MCF 10A (cell line): ENCODE data around the gene MRPL4. TPM values are rescaled to one million over a fixed set of nuclear protein-coding genes. Genes with fewer than 3 reads are reported as not detected.

Experiments used
- BruUV-seq: library from RNA; stranded (reverse); fragments of 400-500 nt; replicated peaks from 2 replicates; lab custom pipeline; 2021; lab: Mats Ljungman, UMichigan
- CTCF ChIA-PET: fragments of 300-600 bp; sonication (Branson Sonifier 250); formaldehyde crosslinking; extraction: SDS; loops from one replicate; lab custom pipeline; 2021; ENCODE audit warnings: antibody characterized with exemption, inconsistent platforms; lab: Yijun Ruan, JAX
- POLR2A ChIA-PET: fragments of 300-600, 350-650 bp; sonication (Branson Sonifier 250); formaldehyde crosslinking; extraction: SDS; loops from one replicate; lab custom pipeline; 2020; ENCODE audit warnings: antibody characterized with exemption, inconsistent platforms; lab: Yijun Ruan, JAX
- DNase-seq: peaks from one replicate; pipeline ENCODE4 v3.0.0-alpha.2; 2018; ENCODE audit not compliant: unreplicated experiment
- H3K27ac Mint-ChIP-seq: one replicate; pipeline ENCODE4 v1.8.0; 2022; ENCODE audit warnings: mild to moderate bottlenecking, low read depth, mixed read lengths; ENCODE audit not compliant: unreplicated experiment
- H3K27me3 Mint-ChIP-seq: one replicate; pipeline ENCODE4 v1.8.0; 2022; ENCODE audit warnings: mixed read lengths; ENCODE audit not compliant: insufficient read depth, unreplicated experiment
- H3K36me3 Mint-ChIP-seq: one replicate; pipeline ENCODE4 v1.8.0; 2022; ENCODE audit warnings: mild to moderate bottlenecking, moderate library complexity, mixed read lengths; ENCODE audit not compliant: insufficient read depth, unreplicated experiment
- H3K4me1 Mint-ChIP-seq: one replicate; pipeline ENCODE4 v1.8.0; 2022; ENCODE audit warnings: mixed read lengths; ENCODE audit not compliant: insufficient read depth, unreplicated experiment
- H3K4me3 Mint-ChIP-seq: one replicate; pipeline ENCODE4 v1.8.0; 2022; ENCODE audit warnings: mild to moderate bottlenecking, moderate library complexity, mixed read lengths; ENCODE audit not compliant: unreplicated experiment
- H3K9me3 Mint-ChIP-seq: one replicate; pipeline ENCODE4 v1.8.0; 2022; ENCODE audit warnings: mixed read lengths; ENCODE audit not compliant: unreplicated experiment
- intact Hi-C: fragments of 100-400 bp; cut with micrococcal nuclease; formaldehyde crosslinking; loops from 2 replicates; pipeline ENCODE4 v1.14.1; 2022
- total RNA-seq: library from RNA; stranded (reverse); gene quantifications from 2 replicates; pipeline ENCODE4 v1.2.3, GENCODE V29; 2022
- TF ChIP-seq, protein P1 (sequence below): fragments of 200-600 bp; IDR thresholded peaks from one replicate; pipeline ENCODE4 v1.8.0; 2022; ENCODE audit warnings: antibody characterized with exemption, mild to moderate bottlenecking; ENCODE audit not compliant: unreplicated experiment

The MRPL4 gene
- total RNA-seq, 1 experiment from 2014 or later: 120 TPM

DNA sequence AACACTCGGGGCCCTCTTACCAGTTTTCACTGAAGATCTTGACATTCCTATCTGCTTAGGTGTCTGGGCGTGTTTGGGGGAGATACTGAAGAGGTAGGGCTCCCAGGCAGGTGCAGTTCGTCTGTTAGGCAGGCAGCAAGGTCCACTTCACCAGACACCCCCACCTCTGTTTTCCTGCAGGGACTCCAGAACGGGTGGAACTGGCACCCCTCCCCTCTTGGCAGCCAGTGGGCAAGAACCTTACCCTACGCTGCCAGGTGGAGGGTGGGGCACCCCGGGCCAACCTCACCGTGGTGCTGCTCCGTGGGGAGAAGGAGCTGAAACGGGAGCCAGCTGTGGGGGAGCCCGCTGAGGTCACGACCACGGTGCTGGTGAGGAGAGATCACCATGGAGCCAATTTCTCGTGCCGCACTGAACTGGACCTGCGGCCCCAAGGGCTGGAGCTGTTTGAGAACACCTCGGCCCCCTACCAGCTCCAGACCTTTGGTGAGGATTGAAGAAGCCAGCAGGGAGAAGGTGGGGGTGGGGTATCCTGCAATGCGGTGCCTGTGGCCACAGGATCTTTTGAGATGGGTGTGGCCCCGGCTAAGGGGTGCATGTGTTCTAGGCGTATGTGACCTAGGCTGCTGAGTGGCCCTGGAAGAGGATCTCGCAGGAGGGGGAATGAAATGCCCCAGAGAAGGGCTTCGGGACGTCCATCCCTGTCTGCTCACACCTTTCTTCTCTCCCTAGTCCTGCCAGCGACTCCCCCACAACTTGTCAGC, 31.5 kb downstream of the MRPL4 start:
- BruUV-seq: no TSS peak
- Mint-ChIP-seq H3K9me3 (no peaks in the 10 kb centered on the region), H3K27ac (no peak overlapping the region), H3K4me3 (no peak overlapping the region), H3K36me3 (peaks cover 15% of the 10 kb centered on the region), H3K4me1 (peaks cover 24% of the 10 kb centered on the region), H3K27me3 (no peaks in the 10 kb centered on the region)
- ChIA-PET POLR2A (no interaction called here), CTCF (interaction anchor here (0.8 kb wide), 1 partner anchor 13 kb away, joined by 5 read pairs; no protein-coding TSS in a partner anchor)
- intact Hi-C loops: no loop called here
- TF ChIP-seq, protein P1, sequence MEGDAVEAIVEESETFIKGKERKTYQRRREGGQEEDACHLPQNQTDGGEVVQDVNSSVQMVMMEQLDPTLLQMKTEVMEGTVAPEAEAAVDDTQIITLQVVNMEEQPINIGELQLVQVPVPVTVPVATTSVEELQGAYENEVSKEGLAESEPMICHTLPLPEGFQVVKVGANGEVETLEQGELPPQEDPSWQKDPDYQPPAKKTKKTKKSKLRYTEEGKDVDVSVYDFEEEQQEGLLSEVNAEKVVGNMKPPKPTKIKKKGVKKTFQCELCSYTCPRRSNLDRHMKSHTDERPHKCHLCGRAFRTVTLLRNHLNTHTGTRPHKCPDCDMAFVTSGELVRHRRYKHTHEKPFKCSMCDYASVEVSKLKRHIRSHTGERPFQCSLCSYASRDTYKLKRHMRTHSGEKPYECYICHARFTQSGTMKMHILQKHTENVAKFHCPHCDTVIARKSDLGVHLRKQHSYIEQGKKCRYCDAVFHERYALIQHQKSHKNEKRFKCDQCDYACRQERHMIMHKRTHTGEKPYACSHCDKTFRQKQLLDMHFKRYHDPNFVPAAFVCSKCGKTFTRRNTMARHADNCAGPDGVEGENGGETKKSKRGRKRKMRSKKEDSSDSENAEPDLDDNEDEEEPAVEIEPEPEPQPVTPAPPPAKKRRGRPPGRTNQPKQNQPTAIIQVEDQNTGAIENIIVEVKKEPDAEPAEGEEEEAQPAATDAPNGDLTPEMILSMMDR: no peak
- DNase-seq: no peak

DNA sequence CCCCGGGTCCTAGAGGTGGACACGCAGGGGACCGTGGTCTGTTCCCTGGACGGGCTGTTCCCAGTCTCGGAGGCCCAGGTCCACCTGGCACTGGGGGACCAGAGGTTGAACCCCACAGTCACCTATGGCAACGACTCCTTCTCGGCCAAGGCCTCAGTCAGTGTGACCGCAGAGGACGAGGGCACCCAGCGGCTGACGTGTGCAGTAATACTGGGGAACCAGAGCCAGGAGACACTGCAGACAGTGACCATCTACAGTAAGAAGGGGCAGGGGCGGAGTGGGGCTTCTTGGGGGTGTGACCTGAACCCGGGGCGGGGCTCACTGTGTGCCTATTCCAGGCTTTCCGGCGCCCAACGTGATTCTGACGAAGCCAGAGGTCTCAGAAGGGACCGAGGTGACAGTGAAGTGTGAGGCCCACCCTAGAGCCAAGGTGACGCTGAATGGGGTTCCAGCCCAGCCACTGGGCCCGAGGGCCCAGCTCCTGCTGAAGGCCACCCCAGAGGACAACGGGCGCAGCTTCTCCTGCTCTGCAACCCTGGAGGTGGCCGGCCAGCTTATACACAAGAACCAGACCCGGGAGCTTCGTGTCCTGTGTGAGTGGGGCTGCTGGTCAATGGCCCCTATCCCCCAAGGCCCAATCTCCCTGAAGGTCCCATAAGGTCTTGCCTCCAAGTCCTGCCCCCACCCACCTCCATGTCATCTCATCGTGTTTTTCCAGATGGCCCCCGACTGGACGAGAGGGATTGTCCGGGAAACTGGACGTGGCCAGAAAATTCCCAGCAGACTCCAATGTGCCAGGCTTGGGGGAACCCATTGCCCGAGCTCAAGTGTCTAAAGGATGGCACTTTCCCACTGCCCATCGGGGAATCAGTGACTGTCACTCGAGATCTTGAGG, 32.3 kb downstream of the MRPL4 start:
- peaks cover 29% of the 10 kb centered on the region for H3K4me1 Mint-ChIP-seq
- CTCF ChIA-PET: interaction anchor here (0.7 to 1.4 kb wide), 4 partner anchors 12 to 104 kb away, joined by 3 to 5 read pairs (median 3); no protein-coding TSS in a partner anchor
- no peak overlapping the region for H3K27ac Mint-ChIP-seq
- TF ChIP-seq, protein P1: no peak
- no TSS peak for BruUV-seq
- no peak overlapping the region for H3K4me3 Mint-ChIP-seq
- peaks cover 6% of the 10 kb centered on the region for H3K36me3 Mint-ChIP-seq
- intact Hi-C loops: no loop called here
- POLR2A ChIA-PET: interaction anchor here (0.7 kb wide), 1 partner anchor 15 kb away, joined by 3 read pairs; no protein-coding TSS in a partner anchor
- H3K9me3 Mint-ChIP-seq: no peaks in the 10 kb centered on the region
- no peak for DNase-seq
- H3K27me3 Mint-ChIP-seq: no peaks in the 10 kb centered on the region

DNA sequence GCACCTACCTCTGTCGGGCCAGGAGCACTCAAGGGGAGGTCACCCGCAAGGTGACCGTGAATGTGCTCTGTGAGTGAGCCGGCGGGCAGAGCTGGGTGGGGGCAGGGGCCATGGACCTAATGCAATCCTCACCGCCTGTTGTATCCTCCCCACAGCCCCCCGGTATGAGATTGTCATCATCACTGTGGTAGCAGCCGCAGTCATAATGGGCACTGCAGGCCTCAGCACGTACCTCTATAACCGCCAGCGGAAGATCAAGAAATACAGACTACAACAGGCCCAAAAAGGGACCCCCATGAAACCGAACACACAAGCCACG, 32.9 kb downstream of the MRPL4 start:
- H3K36me3 Mint-ChIP-seq: peaks cover under 1% of the 10 kb centered on the region
- no peaks in the 10 kb centered on the region for H3K27me3 Mint-ChIP-seq
- peaks cover 26% of the 10 kb centered on the region for H3K4me1 Mint-ChIP-seq
- no peaks in the 10 kb centered on the region for H3K9me3 Mint-ChIP-seq
- no TSS peak for BruUV-seq
- TF ChIP-seq, protein P1: no peak
- peak overlapping the region; percentile 5 for H3K27ac Mint-ChIP-seq
- POLR2A ChIA-PET: interaction anchor here (0.6 to 0.7 kb wide), 2 partner anchors 16 to 115 kb away, joined by 3 to 4 read pairs; no protein-coding TSS in a partner anchor
- no peak overlapping the region for H3K4me3 Mint-ChIP-seq
- no peak for DNase-seq
- CTCF ChIA-PET: interaction anchor here (0.7 to 1.4 kb wide), 3 partner anchors 13 to 104 kb away, joined by 3 read pairs; no protein-coding TSS in a partner anchor
- intact Hi-C loops: no loop called here
